ENCODE data around the gene TXNL1.

DNA sequence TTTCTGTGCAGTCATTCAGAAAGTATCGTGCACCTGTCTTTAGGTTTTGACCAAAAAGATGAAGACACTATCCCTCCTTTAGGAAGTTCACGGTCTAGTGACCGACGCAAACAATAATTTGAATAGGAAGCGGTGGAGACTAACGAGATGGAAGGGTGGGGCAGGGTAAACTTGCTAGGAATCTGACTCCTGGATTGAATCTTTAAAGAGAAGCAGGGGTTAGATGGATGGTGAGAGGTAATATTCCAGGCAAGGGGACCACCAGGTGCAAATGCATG lies 651 bp upstream of the TXNL1 start:
- TF ChIP-seq, protein P1, sequence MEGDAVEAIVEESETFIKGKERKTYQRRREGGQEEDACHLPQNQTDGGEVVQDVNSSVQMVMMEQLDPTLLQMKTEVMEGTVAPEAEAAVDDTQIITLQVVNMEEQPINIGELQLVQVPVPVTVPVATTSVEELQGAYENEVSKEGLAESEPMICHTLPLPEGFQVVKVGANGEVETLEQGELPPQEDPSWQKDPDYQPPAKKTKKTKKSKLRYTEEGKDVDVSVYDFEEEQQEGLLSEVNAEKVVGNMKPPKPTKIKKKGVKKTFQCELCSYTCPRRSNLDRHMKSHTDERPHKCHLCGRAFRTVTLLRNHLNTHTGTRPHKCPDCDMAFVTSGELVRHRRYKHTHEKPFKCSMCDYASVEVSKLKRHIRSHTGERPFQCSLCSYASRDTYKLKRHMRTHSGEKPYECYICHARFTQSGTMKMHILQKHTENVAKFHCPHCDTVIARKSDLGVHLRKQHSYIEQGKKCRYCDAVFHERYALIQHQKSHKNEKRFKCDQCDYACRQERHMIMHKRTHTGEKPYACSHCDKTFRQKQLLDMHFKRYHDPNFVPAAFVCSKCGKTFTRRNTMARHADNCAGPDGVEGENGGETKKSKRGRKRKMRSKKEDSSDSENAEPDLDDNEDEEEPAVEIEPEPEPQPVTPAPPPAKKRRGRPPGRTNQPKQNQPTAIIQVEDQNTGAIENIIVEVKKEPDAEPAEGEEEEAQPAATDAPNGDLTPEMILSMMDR (IDR thresholded peaks at IDR 0.05) = no peak
- TF ChIP-seq POLR2A (IDR thresholded peaks at IDR 0.05) = no peak
